Stimulated activated CD4-positive, alpha-beta T cell treated with anti-CD3 and anti-CD28 coated beads, Interleukin-2, amount 100 ng/mL, for 24 hours (primary cell): ENCODE measurements around the gene RRP1.

Source experiments
- DNase-seq, 2 donors: peaks; one replicate each; pipeline ENCODE4 v3.0.0-alpha.2; 2020

The RRP1 gene

GRCh38 chr21:43778469-43779335 is 10.7 kb upstream of the RRP1 start:
- DNase-seq, result no peak

DNA sequence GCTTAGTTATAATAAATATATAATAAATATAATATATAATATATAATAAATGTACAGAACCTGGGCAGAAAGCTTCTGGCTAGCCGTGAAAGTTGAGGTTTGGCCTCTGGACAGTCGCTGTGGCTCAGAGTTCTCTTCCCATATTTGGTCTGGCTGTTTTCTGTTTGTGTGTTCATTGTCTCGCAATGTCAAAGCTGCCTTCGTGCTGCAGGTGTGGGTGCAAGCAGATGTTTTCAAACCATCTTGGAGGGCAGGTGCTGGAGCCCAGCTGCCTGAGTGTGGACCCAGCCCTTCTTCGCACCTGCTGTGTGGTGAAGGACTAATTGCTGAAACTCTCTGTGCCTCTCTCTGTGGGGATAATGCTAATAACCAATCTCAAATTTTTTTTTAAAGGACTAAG is 9.7 kb upstream of the RRP1 start:
- DNase-seq, result no peak

GRCh38 chr21:43781846-43782245 is 7.5 kb upstream of the RRP1 start:
- DNase-seq, result no peak

DNA sequence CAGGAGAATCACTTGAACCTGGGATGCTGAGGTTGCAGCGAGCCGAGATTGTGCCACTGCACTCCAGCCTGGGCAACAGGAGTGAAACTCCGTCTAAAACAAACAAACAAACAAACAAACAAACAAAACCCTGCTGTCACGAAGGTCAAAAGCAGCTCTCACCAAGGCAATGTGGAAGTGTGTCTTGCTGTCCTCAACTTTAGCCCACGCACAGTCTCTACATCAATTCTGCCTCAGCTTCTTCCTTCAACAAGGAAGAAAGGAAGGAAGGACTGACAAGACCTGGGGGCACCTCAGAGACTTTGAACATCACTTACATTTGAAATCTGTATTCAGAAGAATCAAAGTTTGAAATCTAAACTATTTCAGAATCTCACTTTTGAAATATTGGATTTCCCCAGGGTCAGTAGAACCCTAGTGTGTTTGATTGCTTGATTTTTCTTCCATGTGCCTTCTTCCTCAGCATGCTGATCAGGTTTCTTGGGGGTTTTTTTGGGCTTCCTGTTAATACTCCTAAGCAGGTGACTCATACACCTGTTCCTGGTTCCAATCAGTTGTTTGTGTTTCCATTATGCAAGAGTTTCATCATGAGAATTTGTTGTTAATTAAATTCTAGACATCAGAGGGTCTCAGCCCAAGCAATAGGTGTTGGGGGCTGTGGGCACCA is 6.8 kb upstream of the RRP1 start:
- DNase-seq, result no peak

DNA sequence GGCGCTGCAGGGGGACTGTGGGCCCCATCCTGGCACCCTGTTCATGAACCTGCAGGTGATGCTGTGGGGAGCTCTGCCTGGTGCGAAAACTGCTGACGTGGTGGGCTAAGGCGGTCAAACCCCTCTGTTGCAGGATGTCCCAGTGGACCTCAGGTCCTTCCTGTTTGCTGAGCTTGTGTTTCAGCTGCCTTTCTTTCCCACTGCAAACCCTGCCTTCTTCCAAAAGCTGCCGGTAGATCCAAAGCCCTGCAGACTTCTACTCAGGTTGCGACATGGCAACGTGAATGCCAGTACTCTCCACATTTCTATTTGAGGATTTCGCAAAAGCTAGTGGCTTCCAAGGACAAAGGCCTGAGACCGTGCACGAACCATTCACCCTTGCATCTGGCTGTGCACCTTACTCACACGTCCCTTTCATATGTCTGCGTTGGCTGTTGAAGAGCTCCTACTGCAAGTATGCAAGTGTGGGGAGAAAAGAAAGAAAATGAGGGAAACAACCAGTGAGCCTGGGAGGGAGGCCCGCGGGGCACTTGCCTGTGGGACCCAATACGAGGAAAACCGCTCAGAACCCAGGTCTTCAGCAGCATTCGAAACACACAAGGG is 6.2 kb upstream of the RRP1 start:
- no peak for DNase-seq

DNA sequence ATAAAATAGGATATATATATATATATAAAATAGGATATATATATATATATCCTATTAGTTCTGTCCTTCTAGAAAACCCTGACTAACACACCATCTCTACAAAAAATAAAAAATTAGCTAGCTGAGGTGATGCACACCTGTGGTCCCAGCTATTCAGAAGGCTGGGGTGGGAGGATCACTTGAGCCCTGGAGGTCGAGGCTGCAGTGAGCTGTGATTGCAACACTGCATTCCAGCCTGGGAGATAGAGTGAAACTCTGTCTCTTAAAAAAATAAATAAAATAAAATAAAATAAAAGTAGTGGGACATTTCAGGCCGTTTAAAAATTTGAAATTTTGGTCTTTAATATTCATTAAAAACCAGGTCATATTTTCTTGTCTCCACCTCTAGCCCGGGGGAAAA is 4.2 kb upstream of the RRP1 start:
- DNase-seq, result no peak

GRCh38 chr21:43786300-43786806 is 3.0 kb upstream of the RRP1 start:
- no peak for DNase-seq

DNA sequence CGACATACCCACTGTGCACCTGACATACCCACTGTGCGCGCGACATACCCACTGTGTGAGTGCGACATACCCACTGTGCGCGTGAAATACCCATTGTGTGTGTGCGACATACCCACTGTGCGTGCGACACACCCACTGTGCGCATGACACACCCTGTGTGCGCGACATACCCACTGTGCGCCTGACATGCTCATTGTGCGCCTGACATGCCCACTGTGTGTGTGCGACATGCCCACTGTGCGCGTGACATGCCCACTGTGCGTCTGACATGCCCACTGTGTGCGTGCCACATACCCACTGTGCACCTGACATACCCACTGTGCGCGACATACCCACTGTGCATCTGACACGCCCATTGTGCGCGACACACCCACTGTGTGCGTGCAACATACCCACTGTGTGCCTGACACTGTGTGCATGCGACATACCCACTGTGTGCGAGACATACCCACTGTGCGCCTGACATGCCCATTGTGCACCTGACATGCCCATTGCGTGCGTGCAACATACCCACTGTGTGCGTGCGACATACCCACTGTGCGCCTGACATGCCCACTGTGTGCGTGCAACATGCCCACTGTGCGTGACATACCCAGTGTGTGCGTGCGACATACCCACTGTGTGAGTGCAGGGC is 2.5 kb upstream of the RRP1 start:
- DNase-seq, result no peak

GRCh38 chr21:43790010-43790524 is 690 bp downstream of the RRP1 start:
- DNase-seq, result no peak

DNA sequence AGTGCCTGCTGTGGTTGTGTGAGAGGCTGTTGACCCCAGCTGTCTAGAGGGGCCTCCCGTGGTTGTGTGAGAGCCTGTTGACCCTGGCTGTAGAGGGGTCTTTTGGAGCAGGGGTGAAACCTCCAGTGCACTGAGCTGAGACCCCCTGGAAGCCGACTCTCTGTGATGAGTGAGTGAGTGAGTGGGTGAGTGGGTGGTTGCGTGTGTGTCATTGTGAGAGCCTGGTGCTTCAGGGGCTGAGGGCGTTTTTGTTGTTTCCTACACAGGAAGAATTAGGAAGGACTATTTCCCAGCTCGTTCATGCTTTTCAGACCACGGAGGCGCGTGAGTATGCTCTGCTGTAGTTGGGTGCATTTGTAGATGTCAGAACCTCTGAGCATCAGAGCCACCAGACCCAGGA is 3.0 kb downstream of the RRP1 start:
- no peak for DNase-seq

GRCh38 chr21:43793243-43793642 is 3.9 kb downstream of the RRP1 start:
- no peak for DNase-seq

DNA sequence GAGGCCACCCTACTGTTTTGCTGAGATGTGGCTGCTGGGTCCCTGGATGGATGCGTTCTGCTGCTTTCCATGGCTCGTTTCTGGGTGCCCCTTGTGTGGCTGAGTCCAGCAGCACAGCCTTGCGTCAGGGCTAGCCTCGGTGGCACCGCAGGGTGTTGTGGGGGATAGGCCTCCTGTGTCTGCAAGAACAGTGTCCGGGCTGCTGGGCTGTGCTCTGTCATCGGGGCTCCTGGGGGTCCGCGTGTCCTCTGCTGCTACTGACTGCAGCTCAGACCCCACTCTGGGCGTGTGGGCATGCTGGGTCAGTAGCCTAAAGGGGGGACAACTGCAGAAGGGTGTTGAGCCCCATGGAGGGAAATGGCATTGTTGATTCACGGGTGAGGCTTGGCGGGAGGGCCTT is 4.9 kb downstream of the RRP1 start:
- no peak for DNase-seq

DNA sequence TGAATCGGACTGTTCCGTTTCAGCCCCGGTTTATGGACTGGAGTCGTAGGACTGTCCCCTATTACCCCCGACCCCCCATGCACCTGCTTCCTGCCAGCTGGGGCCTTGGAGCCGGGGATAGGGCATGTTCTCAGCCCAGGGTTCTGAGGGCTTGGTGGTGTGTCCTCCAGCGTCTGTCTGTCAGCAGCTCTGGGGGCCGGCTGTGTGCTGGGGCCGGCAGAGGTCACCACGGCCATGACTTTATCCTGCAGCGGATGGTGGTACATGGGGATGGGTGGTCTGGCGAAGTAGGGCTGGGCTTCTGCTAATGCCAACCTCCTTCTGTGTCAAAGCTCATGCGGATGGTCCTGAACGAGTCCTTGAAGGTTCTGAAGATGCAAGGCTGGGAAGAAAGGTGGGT is 5.5 kb downstream of the RRP1 start:
- DNase-seq, result no peak

DNA sequence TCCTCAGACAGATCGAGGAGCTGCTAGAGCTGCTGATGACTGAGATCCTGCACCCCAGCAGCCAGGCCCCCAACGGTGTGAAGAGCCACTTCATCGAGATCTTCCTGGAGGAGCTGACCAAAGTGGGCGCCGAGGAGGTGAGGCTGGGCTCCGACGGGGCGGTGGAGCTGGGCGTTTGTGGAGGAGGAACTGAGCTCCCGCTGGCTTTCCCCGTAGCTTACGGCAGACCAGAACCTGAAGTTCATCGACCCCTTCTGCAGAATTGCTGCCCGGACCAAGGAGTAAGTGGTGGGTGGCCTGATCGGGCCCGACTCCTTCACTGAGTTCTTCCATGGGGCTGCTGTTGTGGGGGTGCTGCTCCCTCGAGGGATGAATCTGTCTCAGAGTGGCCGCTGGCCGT is 8.0 kb downstream of the RRP1 start:
- DNase-seq, result no peak

DNA sequence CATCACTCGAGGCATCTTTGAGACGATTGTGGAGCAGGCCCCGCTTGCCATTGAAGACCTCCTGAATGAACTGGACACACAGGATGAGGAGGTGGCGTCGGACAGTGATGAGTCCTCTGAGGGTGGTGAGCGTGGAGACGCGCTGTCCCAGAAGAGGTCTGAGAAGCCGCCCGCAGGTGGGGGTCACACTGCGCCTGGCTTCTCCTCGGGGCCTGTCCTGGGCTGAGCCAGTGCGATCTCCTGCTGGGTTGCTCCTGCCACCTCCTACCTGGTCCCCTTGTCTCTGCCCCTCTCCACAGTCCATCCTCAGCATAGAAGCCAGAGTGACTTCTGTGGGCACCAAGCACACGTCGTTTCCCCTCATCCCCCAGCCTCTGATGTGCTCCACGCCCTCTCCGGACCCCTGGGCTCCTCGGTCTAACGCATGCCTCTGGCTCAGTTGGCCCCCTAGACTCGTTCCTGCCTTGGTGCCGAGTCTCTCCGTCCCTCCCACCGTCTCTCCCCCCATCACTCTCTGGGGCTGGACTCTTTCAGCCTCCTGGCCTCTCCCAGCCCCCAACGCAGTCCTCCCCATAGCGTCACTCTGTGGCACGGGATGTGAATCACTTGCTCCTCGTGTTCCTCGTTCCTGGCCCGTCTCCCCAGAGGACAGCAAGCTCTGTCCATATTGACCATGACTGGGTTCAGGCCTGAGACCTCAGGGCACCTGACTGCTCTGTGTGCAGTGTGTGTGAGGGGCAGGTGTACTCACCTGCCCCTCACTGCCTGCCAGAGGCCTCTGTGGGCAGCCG is 8.7 kb downstream of the RRP1 start:
- DNase-seq, result no peak

GRCh38 chr21:43799301-43799840 is 10.0 kb downstream of the RRP1 start:
- no peak for DNase-seq

- DNase-seq, result no peak
These were observed 10.7 kb downstream of the RRP1 start for GRCh38 chr21:43800124-43800523.

GRCh38 chr21:43800566-43800965 is 11.2 kb downstream of the RRP1 start:
- no peak for DNase-seq

GRCh38 chr21:43801006-43801783 is 11.8 kb downstream of the RRP1 start:
- no peak for DNase-seq

GRCh38 chr21:43802713-43803313 is 13.4 kb downstream of the RRP1 start:
- no peak for DNase-seq
